ENCODE data around the gene BAHD1.

DNA sequence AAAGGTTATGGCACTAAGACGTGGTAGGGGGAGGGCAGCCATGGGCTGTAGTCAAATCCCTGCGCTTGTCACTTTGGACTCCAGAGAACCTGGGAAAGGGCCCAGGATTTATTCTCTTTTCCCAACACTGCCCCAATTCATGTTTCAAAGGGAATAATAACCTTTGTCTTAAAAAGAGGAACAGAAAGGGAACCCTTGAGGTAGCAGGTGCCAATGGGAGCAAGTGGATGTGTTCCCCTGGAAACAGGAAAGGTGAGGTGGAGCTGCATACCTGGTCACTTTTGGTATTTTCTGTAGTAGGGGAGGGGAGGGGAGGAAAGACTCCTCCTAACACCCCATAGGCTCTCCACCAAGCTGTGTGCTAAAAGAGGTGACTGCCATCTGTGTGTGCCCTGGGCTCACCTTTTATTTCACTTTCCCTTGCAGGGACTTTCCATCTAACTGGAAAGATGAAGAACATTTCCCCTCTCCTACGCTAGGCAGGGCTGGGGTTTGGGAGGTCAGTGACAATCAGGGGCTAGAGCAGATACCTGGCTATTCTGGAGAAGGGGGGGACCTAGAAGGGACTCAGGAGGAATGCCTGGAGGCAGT lies 23.9 kb downstream of the BAHD1 start:
- TF ChIP-seq, protein P1, sequence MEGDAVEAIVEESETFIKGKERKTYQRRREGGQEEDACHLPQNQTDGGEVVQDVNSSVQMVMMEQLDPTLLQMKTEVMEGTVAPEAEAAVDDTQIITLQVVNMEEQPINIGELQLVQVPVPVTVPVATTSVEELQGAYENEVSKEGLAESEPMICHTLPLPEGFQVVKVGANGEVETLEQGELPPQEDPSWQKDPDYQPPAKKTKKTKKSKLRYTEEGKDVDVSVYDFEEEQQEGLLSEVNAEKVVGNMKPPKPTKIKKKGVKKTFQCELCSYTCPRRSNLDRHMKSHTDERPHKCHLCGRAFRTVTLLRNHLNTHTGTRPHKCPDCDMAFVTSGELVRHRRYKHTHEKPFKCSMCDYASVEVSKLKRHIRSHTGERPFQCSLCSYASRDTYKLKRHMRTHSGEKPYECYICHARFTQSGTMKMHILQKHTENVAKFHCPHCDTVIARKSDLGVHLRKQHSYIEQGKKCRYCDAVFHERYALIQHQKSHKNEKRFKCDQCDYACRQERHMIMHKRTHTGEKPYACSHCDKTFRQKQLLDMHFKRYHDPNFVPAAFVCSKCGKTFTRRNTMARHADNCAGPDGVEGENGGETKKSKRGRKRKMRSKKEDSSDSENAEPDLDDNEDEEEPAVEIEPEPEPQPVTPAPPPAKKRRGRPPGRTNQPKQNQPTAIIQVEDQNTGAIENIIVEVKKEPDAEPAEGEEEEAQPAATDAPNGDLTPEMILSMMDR (IDR thresholded peaks at IDR 0.05), result no peak
- TF ChIP-seq, protein P2, sequence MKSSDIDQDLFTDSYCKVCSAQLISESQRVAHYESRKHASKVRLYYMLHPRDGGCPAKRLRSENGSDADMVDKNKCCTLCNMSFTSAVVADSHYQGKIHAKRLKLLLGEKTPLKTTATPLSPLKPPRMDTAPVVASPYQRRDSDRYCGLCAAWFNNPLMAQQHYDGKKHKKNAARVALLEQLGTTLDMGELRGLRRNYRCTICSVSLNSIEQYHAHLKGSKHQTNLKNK (CRISPR knock-in tag; IDR thresholded peaks at IDR 0.05), result no peak
- TF ChIP-seq NR3C1 (CRISPR knock-in tag; conservative IDR thresholded peaks at IDR 0.05; ENCODE audit: low read depth), result no peak
- TF ChIP-seq JAZF1 (CRISPR knock-in tag; IDR thresholded peaks at IDR 0.05), result no peak
- TF ChIP-seq, protein P3, sequence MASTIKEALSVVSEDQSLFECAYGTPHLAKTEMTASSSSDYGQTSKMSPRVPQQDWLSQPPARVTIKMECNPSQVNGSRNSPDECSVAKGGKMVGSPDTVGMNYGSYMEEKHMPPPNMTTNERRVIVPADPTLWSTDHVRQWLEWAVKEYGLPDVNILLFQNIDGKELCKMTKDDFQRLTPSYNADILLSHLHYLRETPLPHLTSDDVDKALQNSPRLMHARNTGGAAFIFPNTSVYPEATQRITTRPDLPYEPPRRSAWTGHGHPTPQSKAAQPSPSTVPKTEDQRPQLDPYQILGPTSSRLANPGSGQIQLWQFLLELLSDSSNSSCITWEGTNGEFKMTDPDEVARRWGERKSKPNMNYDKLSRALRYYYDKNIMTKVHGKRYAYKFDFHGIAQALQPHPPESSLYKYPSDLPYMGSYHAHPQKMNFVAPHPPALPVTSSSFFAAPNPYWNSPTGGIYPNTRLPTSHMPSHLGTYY (CRISPR knock-in tag; IDR thresholded peaks at IDR 0.05), result no peak
- TF ChIP-seq, protein P4, sequence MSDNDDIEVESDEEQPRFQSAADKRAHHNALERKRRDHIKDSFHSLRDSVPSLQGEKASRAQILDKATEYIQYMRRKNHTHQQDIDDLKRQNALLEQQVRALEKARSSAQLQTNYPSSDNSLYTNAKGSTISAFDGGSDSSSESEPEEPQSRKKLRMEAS (CRISPR knock-in tag; IDR thresholded peaks at IDR 0.05), result no peak
- TF ChIP-seq, protein P5, sequence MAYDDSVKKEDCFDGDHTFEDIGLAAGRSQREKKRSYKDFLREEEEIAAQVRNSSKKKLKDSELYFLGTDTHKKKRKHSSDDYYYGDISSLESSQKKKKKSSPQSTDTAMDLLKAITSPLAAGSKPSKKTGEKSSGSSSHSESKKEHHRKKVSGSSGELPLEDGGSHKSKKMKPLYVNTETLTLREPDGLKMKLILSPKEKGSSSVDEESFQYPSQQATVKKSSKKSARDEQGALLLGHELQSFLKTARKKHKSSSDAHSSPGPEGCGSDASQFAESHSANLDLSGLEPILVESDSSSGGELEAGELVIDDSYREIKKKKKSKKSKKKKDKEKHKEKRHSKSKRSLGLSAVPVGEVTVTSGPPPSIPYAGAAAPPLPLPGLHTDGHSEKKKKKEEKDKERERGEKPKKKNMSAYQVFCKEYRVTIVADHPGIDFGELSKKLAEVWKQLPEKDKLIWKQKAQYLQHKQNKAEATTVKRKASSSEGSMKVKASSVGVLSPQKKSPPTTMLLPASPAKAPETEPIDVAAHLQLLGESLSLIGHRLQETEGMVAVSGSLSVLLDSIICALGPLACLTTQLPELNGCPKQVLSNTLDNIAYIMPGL (CRISPR knock-in tag; IDR thresholded peaks at IDR 0.05), result no peak
- TF ChIP-seq, protein P6, sequence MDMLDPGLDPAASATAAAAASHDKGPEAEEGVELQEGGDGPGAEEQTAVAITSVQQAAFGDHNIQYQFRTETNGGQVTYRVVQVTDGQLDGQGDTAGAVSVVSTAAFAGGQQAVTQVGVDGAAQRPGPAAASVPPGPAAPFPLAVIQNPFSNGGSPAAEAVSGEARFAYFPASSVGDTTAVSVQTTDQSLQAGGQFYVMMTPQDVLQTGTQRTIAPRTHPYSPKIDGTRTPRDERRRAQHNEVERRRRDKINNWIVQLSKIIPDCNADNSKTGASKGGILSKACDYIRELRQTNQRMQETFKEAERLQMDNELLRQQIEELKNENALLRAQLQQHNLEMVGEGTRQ (CRISPR knock-in tag; IDR thresholded peaks at IDR 0.05), result no peak
- TF ChIP-seq CBFB (CRISPR knock-in tag; IDR thresholded peaks at IDR 0.05; ENCODE audit: low read depth), result no peak
- no peak for TF ChIP-seq FOXP1 (CRISPR knock-in tag; IDR thresholded peaks at IDR 0.05; ENCODE audit: borderline replicate concordance)

Measured in WTC11 (cell line).